Endodermal cell (in vitro differentiated cells): Measurements from ENCODE around the gene VASP. TPM values are rescaled to one million over a fixed set of nuclear protein-coding genes. Genes with fewer than 3 reads are reported as not detected.
A peak's percentile ranks its signal among the peaks of the same experiment; 100 is the strongest.

ENCODE experiments used
- DNase-seq: peaks from one replicate; pipeline ENCODE4 v3.0.0-alpha.2; 2017
- H3K27ac ChIP-seq: 2 replicates; pipeline ENCODE4 v1.5.1; 2013; ENCODE audit warnings: mild to moderate bottlenecking, low read depth, low read length, moderate library complexity
- H3K27me3 ChIP-seq: 2 replicates; pipeline ENCODE4 v1.6.1; 2013; ENCODE audit warnings: mild to moderate bottlenecking, low read length, moderate library complexity; ENCODE audit not compliant: insufficient read depth, control insufficient read depth, poor library complexity, severe bottlenecking
- H3K36me3 ChIP-seq: 2 replicates; pipeline ENCODE4 v1.7.0; 2013; ENCODE audit warnings: mild to moderate bottlenecking, low read length, moderate library complexity; ENCODE audit not compliant: control insufficient read depth, insufficient read depth
- H3K4me1 ChIP-seq: one replicate; pipeline ENCODE4 v1.7.0; 2013; ENCODE audit warnings: low read length; ENCODE audit not compliant: control insufficient read depth, insufficient read depth
- H3K4me3 ChIP-seq: 2 replicates; pipeline ENCODE4 v1.5.1; 2013; ENCODE audit warnings: mild to moderate bottlenecking, low read length, moderate library complexity
- H3K9ac ChIP-seq: 2 replicates; pipeline ENCODE4 v1.6.1; 2013; ENCODE audit warnings: mild to moderate bottlenecking, low read length, moderate library complexity; ENCODE audit not compliant: poor library complexity, severe bottlenecking; ENCODE audit errors: extremely low read depth
- H3K9me3 ChIP-seq: 2 replicates; pipeline ENCODE4 v1.6.1; 2013; ENCODE audit warnings: mild to moderate bottlenecking, low read length, moderate library complexity; ENCODE audit not compliant: control insufficient read depth
- H3K27ac Mint-ChIP-seq: 2 replicates; pipeline ENCODE4 v1.8.0; 2020; ENCODE audit warnings: mixed read lengths
- H3K27me3 Mint-ChIP-seq: 2 replicates; pipeline ENCODE4 v1.8.0; 2021; ENCODE audit warnings: mild to moderate bottlenecking, mixed read lengths; ENCODE audit not compliant: insufficient read depth
- H3K36me3 Mint-ChIP-seq: 2 replicates; pipeline ENCODE4 v1.8.0; 2020; ENCODE audit warnings: low read depth, mixed read lengths
- H3K4me1 Mint-ChIP-seq: 2 replicates; pipeline ENCODE4 v1.8.0; 2020; ENCODE audit warnings: mixed read lengths
- H3K4me3 Mint-ChIP-seq: 2 replicates; pipeline ENCODE4 v1.8.0; 2020; ENCODE audit warnings: mild to moderate bottlenecking, moderate library complexity, mixed read lengths
- H3K9me3 Mint-ChIP-seq: 2 replicates; pipeline ENCODE4 v1.8.0; 2020; ENCODE audit warnings: mild to moderate bottlenecking, mixed read lengths
- WGBS, 2 experiments: methylation state at CpG; one replicate each; pipeline versions ENCODE4 v1.1.5 to v1.1.7; 2013; ENCODE audit warnings: missing lambda C conversion rate in 2 of 2, mixed read lengths in 1 of 2; ENCODE audit not compliant: insufficient coverage in 1 of 2, insufficient read length in 1 of 2; 5-methylcytosine and 5-hydroxymethylcytosine counted together
- total RNA-seq, 2 donors: library from RNA; stranded (reverse); fragmentation: NEBNext Ultra II Directional in 1 of 2; extraction: Animal tissue kit (Norgen Biotek cat#: 25700) in 1 of 2; gene quantifications; 2 replicates in 1 of 2; 3 replicates in 1 of 2; pipeline ENCODE4 v1.2.1, GENCODE V29; 2021
- TF ChIP-seq, protein P1 (sequence below): fragments of 200-600 bp; sonication (generic); conservative IDR thresholded peaks from 2 replicates; pipeline ENCODE4 v1.5.0; 2021; ENCODE audit warnings: antibody characterized with exemption, mild to moderate bottlenecking

The VASP gene
- total RNA-seq, 2 donors from 2014 or later = 134 to 144 TPM

DNA sequence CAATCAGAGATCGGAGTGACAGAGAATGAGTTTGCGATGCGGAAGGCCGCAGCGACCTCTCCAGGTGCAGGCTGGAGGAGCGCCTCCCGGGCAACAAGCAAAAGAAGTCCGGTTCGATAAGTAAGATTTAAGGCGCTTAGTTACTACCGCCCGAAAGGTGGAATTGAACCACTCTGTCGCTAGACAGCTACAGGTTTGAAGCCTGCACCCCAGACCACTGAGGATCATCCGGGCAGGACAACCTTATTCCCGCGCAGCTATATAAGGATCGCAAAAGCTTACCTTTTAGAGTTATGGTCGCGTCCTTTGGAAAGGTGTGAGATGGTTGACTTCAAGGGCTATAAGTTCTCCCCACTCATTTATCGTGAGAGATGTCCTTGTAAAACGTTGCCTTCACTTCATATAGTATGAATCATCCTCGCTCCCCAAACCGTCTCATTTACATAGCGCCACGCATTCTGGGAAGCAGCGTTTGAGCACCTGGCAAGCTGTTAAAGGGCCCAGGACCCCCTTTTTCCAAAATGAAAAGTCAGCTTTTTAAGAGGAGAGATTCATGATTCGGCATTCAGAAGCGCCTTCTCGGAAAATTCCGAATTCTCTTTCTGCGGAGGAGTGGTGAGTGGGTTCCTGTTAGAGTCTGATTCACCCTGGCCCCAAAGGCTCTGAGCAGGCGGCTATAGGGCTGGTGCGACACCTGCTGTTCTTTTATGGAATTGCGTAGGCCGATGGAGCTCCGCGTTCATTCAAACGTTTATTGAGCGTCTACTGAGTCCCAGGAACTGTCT, 28.6 kb upstream of the VASP start:
- peak; percentile 95 for DNase-seq
- Histone ChIP-seq H3K27ac (peak overlapping the region; percentile 99), H3K27me3 (no peaks in the 10 kb centered on the region), H3K4me3 (peak overlapping the region; percentile 95), H3K9ac (peak overlapping the region; percentile 98), H3K36me3 (no peaks in the 10 kb centered on the region), H3K9me3 (no peaks in the 10 kb centered on the region), H3K4me1 (no peaks in the 10 kb centered on the region)
- Mint-ChIP-seq H3K36me3 (no peaks in the 10 kb centered on the region), H3K4me3 (peak overlapping the region; percentile 75), H3K9me3 (no peaks in the 10 kb centered on the region), H3K4me1 (peaks cover 6% of the 10 kb centered on the region), H3K27ac (peak overlapping the region; percentile 99), H3K27me3 (no peaks in the 10 kb centered on the region)
- TF ChIP-seq, protein P1, sequence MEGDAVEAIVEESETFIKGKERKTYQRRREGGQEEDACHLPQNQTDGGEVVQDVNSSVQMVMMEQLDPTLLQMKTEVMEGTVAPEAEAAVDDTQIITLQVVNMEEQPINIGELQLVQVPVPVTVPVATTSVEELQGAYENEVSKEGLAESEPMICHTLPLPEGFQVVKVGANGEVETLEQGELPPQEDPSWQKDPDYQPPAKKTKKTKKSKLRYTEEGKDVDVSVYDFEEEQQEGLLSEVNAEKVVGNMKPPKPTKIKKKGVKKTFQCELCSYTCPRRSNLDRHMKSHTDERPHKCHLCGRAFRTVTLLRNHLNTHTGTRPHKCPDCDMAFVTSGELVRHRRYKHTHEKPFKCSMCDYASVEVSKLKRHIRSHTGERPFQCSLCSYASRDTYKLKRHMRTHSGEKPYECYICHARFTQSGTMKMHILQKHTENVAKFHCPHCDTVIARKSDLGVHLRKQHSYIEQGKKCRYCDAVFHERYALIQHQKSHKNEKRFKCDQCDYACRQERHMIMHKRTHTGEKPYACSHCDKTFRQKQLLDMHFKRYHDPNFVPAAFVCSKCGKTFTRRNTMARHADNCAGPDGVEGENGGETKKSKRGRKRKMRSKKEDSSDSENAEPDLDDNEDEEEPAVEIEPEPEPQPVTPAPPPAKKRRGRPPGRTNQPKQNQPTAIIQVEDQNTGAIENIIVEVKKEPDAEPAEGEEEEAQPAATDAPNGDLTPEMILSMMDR = peak; percentile 97
- WGBS, 2 experiments = 0 to 1% methylated on average over 39 of the region's 39 CpGs

DNA sequence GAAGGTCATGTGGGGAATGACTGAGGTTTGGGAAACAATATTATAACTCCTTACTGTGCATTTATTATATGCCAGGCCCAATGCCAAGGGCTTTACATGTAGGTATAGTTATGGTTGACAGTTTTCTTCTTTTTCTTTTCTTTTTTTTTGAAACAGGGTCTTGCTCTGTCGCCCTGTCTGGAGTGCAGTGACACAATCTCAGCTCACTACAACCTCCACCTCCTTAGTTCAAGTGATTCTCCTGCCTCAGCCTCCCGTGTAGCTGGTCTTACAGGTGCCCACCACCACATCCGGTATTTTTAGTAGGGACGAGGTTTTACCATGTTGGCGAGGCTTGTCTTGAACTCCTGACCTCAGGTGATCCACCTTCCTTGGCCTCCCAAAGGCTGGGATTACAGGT, 24.2 kb upstream of the VASP start:
- no peak for DNase-seq
- Histone ChIP-seq H3K4me1 (no peaks in the 10 kb centered on the region), H3K27me3 (no peaks in the 10 kb centered on the region), H3K4me3 (no peak overlapping the region), H3K27ac (no peak overlapping the region), H3K9me3 (no peaks in the 10 kb centered on the region), H3K9ac (no peak overlapping the region), H3K36me3 (peaks cover 3% of the 10 kb centered on the region)
- Mint-ChIP-seq H3K27ac (no peak overlapping the region), H3K27me3 (no peaks in the 10 kb centered on the region), H3K9me3 (no peaks in the 10 kb centered on the region), H3K4me1 (peaks cover 2% of the 10 kb centered on the region), H3K36me3 (peaks cover 2% of the 10 kb centered on the region), H3K4me3 (no peak overlapping the region)
- WGBS, 2 experiments = 83 to 93% methylated on average over 5 of the region's 5 CpGs
- TF ChIP-seq, protein P1 = no peak

DNA sequence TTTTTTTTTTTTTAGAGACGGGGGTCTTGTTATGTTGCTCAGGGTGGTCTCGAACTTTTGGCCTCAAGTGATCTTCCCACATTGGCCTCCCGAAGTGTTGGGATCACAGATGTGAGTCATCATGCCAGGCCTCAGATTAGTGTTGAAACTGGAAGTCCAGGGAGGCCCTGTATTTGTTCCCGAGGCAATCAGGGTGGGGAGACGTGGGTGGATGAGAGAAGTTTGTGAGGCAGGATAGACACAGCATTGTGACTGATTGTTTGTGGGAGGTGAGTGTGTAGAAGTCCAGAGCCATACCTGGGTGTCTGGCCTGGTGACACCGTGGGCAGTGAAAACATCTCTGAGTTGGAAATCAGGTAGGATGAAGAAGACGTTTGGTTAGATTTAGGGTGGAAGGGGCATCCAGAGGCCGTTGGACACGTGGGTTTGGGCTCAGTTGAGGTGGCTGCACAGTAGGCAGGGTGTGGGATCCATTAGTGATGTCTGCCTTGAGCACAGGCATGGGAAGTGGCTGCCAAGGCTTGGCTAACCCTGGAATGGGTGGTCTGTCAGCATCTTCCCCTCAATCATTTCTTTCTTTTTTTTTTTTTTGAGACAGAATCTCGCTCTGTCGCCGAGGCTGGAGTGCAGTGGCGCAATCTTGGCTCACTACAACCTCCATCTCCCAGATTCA, 22.9 kb upstream of the VASP start:
- H3K27me3 Mint-ChIP-seq = no peaks in the 10 kb centered on the region
- 89 to 91% methylated on average over 8 to 13 of the region's 13 CpGs for WGBS, 2 experiments
- Histone ChIP-seq H3K9me3 (no peaks in the 10 kb centered on the region), H3K9ac (no peak overlapping the region), H3K4me3 (no peak overlapping the region), H3K4me1 (no peaks in the 10 kb centered on the region), H3K27me3 (no peaks in the 10 kb centered on the region), H3K27ac (no peak overlapping the region), H3K36me3 (peaks cover 3% of the 10 kb centered on the region)
- no peak overlapping the region for H3K4me3 Mint-ChIP-seq
- TF ChIP-seq, protein P1 = no peak
- no peaks in the 10 kb centered on the region for H3K4me1 Mint-ChIP-seq
- no peaks in the 10 kb centered on the region for H3K9me3 Mint-ChIP-seq
- H3K27ac Mint-ChIP-seq = no peak overlapping the region
- peaks cover 5% of the 10 kb centered on the region for H3K36me3 Mint-ChIP-seq
- DNase-seq = no peak
